Ascending aorta (tissue), 2 donors: ENCODE data around the gene ENTREP3. TPM values are rescaled to one million over a fixed set of nuclear protein-coding genes. Genes with fewer than 3 reads are reported as not detected.
"Not testable (repeated sequence)": the region's sequence is repeated elsewhere in the genome, so short reads cannot be mapped to it uniquely, and the experiment has no call there.

Source experiments
- DNase-seq, 2 donors: peaks; one replicate each; pipeline ENCODE4 v3.0.0-alpha.2; 2019; ENCODE audit warnings: low spot score in 2 of 2
- H3K27ac ChIP-seq, 2 donors: fragments of 200-600 bp; sonication (generic); one replicate each; pipeline ENCODE4 v1.5.1; 2016 to 2017; ENCODE audit warnings: mild to moderate bottlenecking in 1 of 2
- H3K27me3 ChIP-seq: fragments of 200-600 bp; sonication (generic); one replicate; pipeline ENCODE4 v1.5.1; 2017
- H3K36me3 ChIP-seq, 2 donors: fragments of 200-600 bp; sonication (generic); one replicate each; pipeline ENCODE4 v1.5.1; 2016
- H3K4me1 ChIP-seq, 2 donors: fragments of 200-600 bp; sonication (generic); one replicate each; pipeline ENCODE4 v1.5.1; 2016 to 2017; ENCODE audit warnings: mild to moderate bottlenecking in 1 of 2
- H3K4me3 ChIP-seq, 2 donors: fragments of 200-600 bp; sonication (generic); one replicate each; pipeline ENCODE4 v1.5.1; 2016 to 2017; ENCODE audit warnings: mild to moderate bottlenecking in 1 of 2
- H3K9me3 ChIP-seq, 2 donors: fragments of 200-600 bp; sonication (generic); one replicate each; pipeline ENCODE4 v1.5.1; 2016
- CTCF ChIP-seq, 3 experiments: fragments of 200-600 bp in 2 of 3; fragments of 450-650 bp in 1 of 3; sonication (generic) in 2 of 3; IDR thresholded peaks; one replicate each; pipeline ENCODE4 v1.5.1; 2016 to 2019; ENCODE audit warnings: antibody characterized with exemption in 3 of 3, mild to moderate bottlenecking in 1 of 3, moderate library complexity in 1 of 3
- intact Hi-C: fragments of 100-400 bp; cut with DNase I; formaldehyde crosslinking; loops from one replicate; pipeline ENCODE4 v1.15.1; 2023
- total RNA-seq: library from RNA; depleted of rRNA; stranded (reverse); fragments of >200 nt; gene quantifications from one replicate; pipeline ENCODE4 v1.1.0, GENCODE V29; 2016

Gene ENTREP3
- total RNA-seq, 1 donor from 2014 or later: 34.5 TPM

GRCh38 chr1:155250246-155250632, 5.0 kb downstream of the ENTREP3 start:
- H3K27ac ChIP-seq: peak overlapping the region; percentile 14 to 39
- intact Hi-C loops: loop anchor here (1.0 kb wide), 4 partner anchors 23 to 342 kb away; partner anchors contain the start of genes CLK2 and FDPS
- H3K36me3 ChIP-seq: peaks cover 15 to 17% of the 10 kb centered on the region in 2 donors

GRCh38 chr1:155247667-155248553, 7.4 kb downstream of the ENTREP3 start:
- intact Hi-C loops: no loop called here
- peaks cover 5 to 23% of the 10 kb centered on the region in 2 donors for H3K4me1 ChIP-seq
- H3K4me3 ChIP-seq: no peak overlapping the region
- H3K36me3 ChIP-seq: peaks cover 15 to 17% of the 10 kb centered on the region in 2 donors
- DNase-seq: no peak
- H3K9me3 ChIP-seq: no peaks in the 10 kb centered on the region
- H3K27me3 ChIP-seq: no peaks in the 10 kb centered on the region
- H3K27ac ChIP-seq: no peak overlapping the region
- no peak for TF ChIP-seq CTCF (IDR thresholded peaks at IDR 0.05)

More at GRCh38 chr1:155250246-155250632, 5.0 kb downstream of the ENTREP3 start:
- H3K27me3 ChIP-seq: no peaks in the 10 kb centered on the region
- H3K4me1 ChIP-seq: peaks cover 16 to 23% of the 10 kb centered on the region in 2 donors
- H3K4me3 ChIP-seq: peak overlapping the region; percentile 37 to 42
- TF ChIP-seq CTCF (IDR thresholded peaks at IDR 0.05): no peak
- DNase-seq: no peak
- H3K9me3 ChIP-seq: no peaks in the 10 kb centered on the region

GRCh38 chr1:155246796-155247195, 8.5 kb downstream of the ENTREP3 start:
- intact Hi-C loops, H3K9me3 ChIP-seq, H3K27me3 ChIP-seq, DNase-seq, H3K27ac ChIP-seq, H3K4me3 ChIP-seq: not testable (repeated sequence)
- Histone ChIP-seq H3K36me3 (peaks cover 15 to 17% of the 10 kb centered on the region in 2 donors), H3K4me1 (peaks cover 5 to 28% of the 10 kb centered on the region in 2 donors)

- DNase-seq: no peak
- intact Hi-C loops: loop anchor here (2.0 kb wide), 1 partner anchor 18 kb away; no protein-coding TSS in a partner anchor
Observed at GRCh38 chr1:155245163-155245524, 10.1 kb downstream of the ENTREP3 start.

GRCh38 chr1:155244368-155245162, 10.7 kb downstream of the ENTREP3 start:
- Histone ChIP-seq H3K9me3 (no peaks in the 10 kb centered on the region), H3K27me3 (no peaks in the 10 kb centered on the region), H3K4me1 (peaks cover 3 to 28% of the 10 kb centered on the region in 2 donors), H3K4me3 (peak overlapping the region; percentile 69 to 80), H3K36me3 (peaks cover 15 to 17% of the 10 kb centered on the region in 2 donors), H3K27ac (peak overlapping the region; percentile 83 to 92)
- TF ChIP-seq CTCF (IDR thresholded peaks at IDR 0.05): peak; percentile 27 to 99 (median 58)
- peak; percentile 97 to 99 for DNase-seq
- intact Hi-C loops: loop anchor here (1.0 to 2.0 kb wide), 3 partner anchors 18 to 319 kb away; partner anchors contain the start of gene THBS3

More at GRCh38 chr1:155245163-155245524, 10.1 kb downstream of the ENTREP3 start:
- H3K36me3 ChIP-seq: peaks cover 15 to 17% of the 10 kb centered on the region in 2 donors
- H3K27ac ChIP-seq: peak overlapping the region; percentile 83 to 92
- H3K27me3 ChIP-seq: no peaks in the 10 kb centered on the region
- H3K4me1 ChIP-seq: peaks cover 3 to 30% of the 10 kb centered on the region in 2 donors
- H3K9me3 ChIP-seq: no peaks in the 10 kb centered on the region
- H3K4me3 ChIP-seq: peak overlapping the region; percentile 69 to 80
- no peak for TF ChIP-seq CTCF (IDR thresholded peaks at IDR 0.05)
